ENCODE measurements around the gene LONRF2.

LONRF2 gene

GRCh38 chr2:100309973-100310719 lies 12.2 kb downstream of the LONRF2 start:
- Histone ChIP-seq H3F3A (ENCODE audit: low read depth) (no peaks in the 10 kb centered on the region), H4K20me1 (ENCODE audit: insufficient read depth, low read length, poor library complexity, severe bottlenecking) (no peaks in the 10 kb centered on the region), H3K9me2 (replicated peaks; ENCODE audit: low read depth, low read length) (no peaks in the 10 kb centered on the region), H2AFZ (ENCODE audit: low read length) (no peak overlapping the region), H3K36me3 (ENCODE audit: insufficient read depth, low read length) (no peaks in the 10 kb centered on the region), H3K4me1 (ENCODE audit: insufficient read depth, low read length, poor library complexity, severe bottlenecking) (no peaks in the 10 kb centered on the region), H3K79me2 (ENCODE audit: insufficient read depth, low read length) (no peaks in the 10 kb centered on the region), H3K27me3 (ENCODE audit: insufficient read depth, low read length, poor library complexity, severe bottlenecking) (peaks cover 7% of the 10 kb centered on the region), H3K4me3 (ENCODE audit: low read length, poor library complexity, severe bottlenecking) (no peak overlapping the region), H3K9me3 (ENCODE audit: insufficient read depth, low read depth, low read length) (no peaks in the 10 kb centered on the region), H3K9ac (ENCODE audit: low read depth, low read length, poor library complexity, severe bottlenecking) (no peak overlapping the region), H3K4me2 (ENCODE audit: low read depth, low read length, poor library complexity, severe bottlenecking) (no peak overlapping the region)
- TF ChIP-seq EZH2phosphoT487 (IDR thresholded peaks at IDR 0.05; ENCODE audit: borderline replicate concordance): no peak
- TF ChIP-seq, protein P1, sequence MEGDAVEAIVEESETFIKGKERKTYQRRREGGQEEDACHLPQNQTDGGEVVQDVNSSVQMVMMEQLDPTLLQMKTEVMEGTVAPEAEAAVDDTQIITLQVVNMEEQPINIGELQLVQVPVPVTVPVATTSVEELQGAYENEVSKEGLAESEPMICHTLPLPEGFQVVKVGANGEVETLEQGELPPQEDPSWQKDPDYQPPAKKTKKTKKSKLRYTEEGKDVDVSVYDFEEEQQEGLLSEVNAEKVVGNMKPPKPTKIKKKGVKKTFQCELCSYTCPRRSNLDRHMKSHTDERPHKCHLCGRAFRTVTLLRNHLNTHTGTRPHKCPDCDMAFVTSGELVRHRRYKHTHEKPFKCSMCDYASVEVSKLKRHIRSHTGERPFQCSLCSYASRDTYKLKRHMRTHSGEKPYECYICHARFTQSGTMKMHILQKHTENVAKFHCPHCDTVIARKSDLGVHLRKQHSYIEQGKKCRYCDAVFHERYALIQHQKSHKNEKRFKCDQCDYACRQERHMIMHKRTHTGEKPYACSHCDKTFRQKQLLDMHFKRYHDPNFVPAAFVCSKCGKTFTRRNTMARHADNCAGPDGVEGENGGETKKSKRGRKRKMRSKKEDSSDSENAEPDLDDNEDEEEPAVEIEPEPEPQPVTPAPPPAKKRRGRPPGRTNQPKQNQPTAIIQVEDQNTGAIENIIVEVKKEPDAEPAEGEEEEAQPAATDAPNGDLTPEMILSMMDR (conservative IDR thresholded peaks at IDR 0.05; ENCODE audit: low read length): no peak

DNA sequence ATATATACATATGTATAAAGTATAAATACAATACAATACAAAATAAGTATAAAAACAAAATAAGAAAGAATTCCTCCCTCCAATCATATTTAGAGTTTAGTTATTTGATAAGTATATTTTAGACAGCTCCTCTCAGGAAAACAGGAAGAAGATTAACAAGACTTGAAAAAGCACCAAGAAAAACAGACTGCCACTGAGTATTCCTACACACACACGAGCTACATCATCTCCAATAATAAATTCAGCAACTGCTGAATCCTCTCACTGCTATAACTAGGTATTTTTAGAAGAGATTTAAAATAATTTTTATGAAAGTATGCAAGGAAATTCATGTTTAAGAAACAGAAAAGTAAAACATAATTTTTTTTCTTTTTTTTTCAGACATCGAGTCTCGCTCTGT lies 13.0 kb downstream of the LONRF2 start:
- Histone ChIP-seq H3K36me3 (ENCODE audit: insufficient read depth, low read length) (no peaks in the 10 kb centered on the region), H3K4me3 (ENCODE audit: low read length, poor library complexity, severe bottlenecking) (no peak overlapping the region), H3F3A (ENCODE audit: low read depth) (no peaks in the 10 kb centered on the region), H3K27me3 (ENCODE audit: insufficient read depth, low read length, poor library complexity, severe bottlenecking) (peaks cover 7% of the 10 kb centered on the region), H3K9me3 (ENCODE audit: insufficient read depth, low read depth, low read length) (no peaks in the 10 kb centered on the region), H3K4me2 (ENCODE audit: low read depth, low read length, poor library complexity, severe bottlenecking) (no peak overlapping the region), H4K20me1 (ENCODE audit: insufficient read depth, low read length, poor library complexity, severe bottlenecking) (no peaks in the 10 kb centered on the region), H3K9me2 (replicated peaks; ENCODE audit: low read depth, low read length) (no peaks in the 10 kb centered on the region), H3K9ac (ENCODE audit: low read depth, low read length, poor library complexity, severe bottlenecking) (no peak overlapping the region), H3K4me1 (ENCODE audit: insufficient read depth, low read length, poor library complexity, severe bottlenecking) (no peaks in the 10 kb centered on the region), H2AFZ (ENCODE audit: low read length) (no peak overlapping the region), H3K79me2 (ENCODE audit: insufficient read depth, low read length) (no peaks in the 10 kb centered on the region)
- TF ChIP-seq, protein P1 (conservative IDR thresholded peaks at IDR 0.05; ENCODE audit: low read length): no peak
- no peak for TF ChIP-seq EZH2phosphoT487 (IDR thresholded peaks at IDR 0.05; ENCODE audit: borderline replicate concordance)

- Histone ChIP-seq H3K9me2 (replicated peaks; ENCODE audit: low read depth, low read length) (no peaks in the 10 kb centered on the region), H3K4me1 (ENCODE audit: insufficient read depth, low read length, poor library complexity, severe bottlenecking) (no peaks in the 10 kb centered on the region)
Observed at GRCh38 chr2:100303744-100304143, 18.6 kb downstream of the LONRF2 start.

More at GRCh38 chr2:100303744-100304143, 18.6 kb downstream of the LONRF2 start:
- no peaks in the 10 kb centered on the region for H4K20me1 ChIP-seq (ENCODE audit: insufficient read depth, low read length, poor library complexity, severe bottlenecking)
- H3K9ac ChIP-seq (ENCODE audit: low read depth, low read length, poor library complexity, severe bottlenecking): no peak overlapping the region
- H3K4me2 ChIP-seq (ENCODE audit: low read depth, low read length, poor library complexity, severe bottlenecking): no peak overlapping the region
- TF ChIP-seq EZH2phosphoT487 (IDR thresholded peaks at IDR 0.05; ENCODE audit: borderline replicate concordance): no peak
- TF ChIP-seq, protein P1 (conservative IDR thresholded peaks at IDR 0.05; ENCODE audit: low read length): no peak
- H3K36me3 ChIP-seq (ENCODE audit: insufficient read depth, low read length): no peaks in the 10 kb centered on the region
- no peak overlapping the region for H2AFZ ChIP-seq (ENCODE audit: low read length)
- no peaks in the 10 kb centered on the region for H3K79me2 ChIP-seq (ENCODE audit: insufficient read depth, low read length)
- no peaks in the 10 kb centered on the region for H3K27me3 ChIP-seq (ENCODE audit: insufficient read depth, low read length, poor library complexity, severe bottlenecking)
- H3F3A ChIP-seq (ENCODE audit: low read depth): no peaks in the 10 kb centered on the region
- H3K9me3 ChIP-seq (ENCODE audit: insufficient read depth, low read depth, low read length): no peaks in the 10 kb centered on the region
- no peak overlapping the region for H3K4me3 ChIP-seq (ENCODE audit: low read length, poor library complexity, severe bottlenecking)
